Testis (tissue), 2 donors: ENCODE data around the gene SPSB4.

Experiments used
- CTCF ChIP-seq, 3 experiments: fragments of 450-650 bp in 2 of 3; fragments of 200-600 bp in 1 of 3; sonication (generic) in 1 of 3; IDR thresholded peaks; one replicate each; pipeline ENCODE4 v1.5.1; 2016 to 2019; ENCODE audit warnings: antibody characterized with exemption in 3 of 3, mild to moderate bottlenecking in 2 of 3, moderate library complexity in 1 of 3
- POLR2A ChIP-seq: fragments of 450-650 bp; IDR thresholded peaks from one replicate; pipeline ENCODE4 v1.6.1; 2017; ENCODE audit warnings: antibody characterized with exemption, mild to moderate bottlenecking, moderate library complexity

GRCh38 chr3:141111364-141112155, 60.4 kb downstream of the SPSB4 start:
- TF ChIP-seq POLR2A (no peak), CTCF (IDR thresholded peaks at IDR 0.05) (no peak)
